ENCODE data around the gene CFAP46.
"Not testable (repeated sequence)": the region's sequence is repeated elsewhere in the genome, so short reads cannot be mapped to it uniquely, and the experiment has no call there.

CFAP46 gene

GRCh38 chr10:132926777-132927650 is 15.4 kb downstream of the CFAP46 start:
- no peak for DNase-seq (ENCODE audit: low spot score)

- no peak for DNase-seq (ENCODE audit: low spot score)
These were observed 16.3 kb downstream of the CFAP46 start for GRCh38 chr10:132926070-132926469.

GRCh38 chr10:132925614-132926013 is 16.8 kb downstream of the CFAP46 start:
- DNase-seq (ENCODE audit: low spot score) = no peak

- DNase-seq (ENCODE audit: low spot score) = no peak
These were observed 17.3 kb downstream of the CFAP46 start for GRCh38 chr10:132925071-132925561.

- no peak for DNase-seq (ENCODE audit: low spot score)
These were observed 18.1 kb downstream of the CFAP46 start for GRCh38 chr10:132924046-132924952.

GRCh38 chr10:132923384-132923783 is 19.0 kb downstream of the CFAP46 start:
- DNase-seq (ENCODE audit: low spot score) = not testable (repeated sequence)

- DNase-seq (ENCODE audit: low spot score) = no peak
These were observed 19.5 kb downstream of the CFAP46 start for GRCh38 chr10:132922872-132923271.

- no peak for DNase-seq (ENCODE audit: low spot score)
These were observed 20.3 kb downstream of the CFAP46 start for GRCh38 chr10:132921818-132922807.

GRCh38 chr10:132921086-132921485 is 21.3 kb downstream of the CFAP46 start:
- DNase-seq (ENCODE audit: low spot score) = no peak

GRCh38 chr10:132920101-132920925 is 22.1 kb downstream of the CFAP46 start:
- DNase-seq (ENCODE audit: low spot score) = no peak

GRCh38 chr10:132919374-132920100 is 22.8 kb downstream of the CFAP46 start:
- DNase-seq (ENCODE audit: low spot score) = no peak

GRCh38 chr10:132918617-132919373 is 23.6 kb downstream of the CFAP46 start:
- DNase-seq (ENCODE audit: low spot score) = no peak

GRCh38 chr10:132918264-132918616 is 24.1 kb downstream of the CFAP46 start:
- DNase-seq (ENCODE audit: low spot score) = no peak

- no peak for DNase-seq (ENCODE audit: low spot score)
These were observed 25.3 kb downstream of the CFAP46 start for GRCh38 chr10:132916956-132917666.

- no peak for DNase-seq (ENCODE audit: low spot score)
These were observed 25.9 kb downstream of the CFAP46 start for GRCh38 chr10:132916421-132916841.

GRCh38 chr10:132915411-132915810 is 27.0 kb downstream of the CFAP46 start:
- no peak for DNase-seq (ENCODE audit: low spot score)

GRCh38 chr10:132914732-132915131 is 27.6 kb downstream of the CFAP46 start:
- no peak for DNase-seq (ENCODE audit: low spot score)

GRCh38 chr10:132913559-132914115 is 28.7 kb downstream of the CFAP46 start:
- DNase-seq (ENCODE audit: low spot score) = no peak

Data from Ammon's horn (tissue), 1 donor.